CD4-positive, alpha-beta T cell (primary cell): ENCODE measurements around the gene HDAC10. TPM values are rescaled to one million over a fixed set of nuclear protein-coding genes. Genes with fewer than 3 reads are reported as not detected.

Experiments used
- ATAC-seq: fragments of 200-7000 bp; cut with Tn5 transposase; one replicate; pipeline ENCODE4 v1.10.0; 2022; ENCODE audit warnings: mild to moderate bottlenecking; ENCODE audit not compliant: poor library complexity
- CTCF ChIA-PET: fragments of 350-600 bp; sonication (Branson Sonifier 250); formaldehyde crosslinking; loops from one replicate; lab custom pipeline; 2021; ENCODE audit warnings: antibody characterized with exemption, inconsistent platforms; lab: Charles Lee
- POLR2A ChIA-PET: fragments of 350-600 bp; sonication (Branson Sonifier 250); formaldehyde crosslinking; loops from one replicate; lab custom pipeline; 2021; ENCODE audit warnings: antibody characterized with exemption, inconsistent platforms; lab: Charles Lee
- DNase-seq, 14 experiments: peaks; one replicate each; pipeline ENCODE4 v3.0.0-alpha.2; 2013 to 2020; ENCODE audit warnings: mixed read lengths in 2 of 14
- H3K27ac ChIP-seq, 2 donors: one replicate each; pipeline versions ENCODE4 v1.5.1 to v1.7.0; 2013; ENCODE audit warnings: low read length in 2 of 2, low read depth in 1 of 2, mild to moderate bottlenecking in 1 of 2
- H3K27me3 ChIP-seq, 2 experiments: 1 replicate in 1 of 2; 2 replicates in 1 of 2; pipeline versions ENCODE4 v1.6.1 to v1.7.0; 2013; ENCODE audit warnings: low read length in 2 of 2, control low read depth in 1 of 2, mild to moderate bottlenecking in 1 of 2, moderate library complexity in 1 of 2; ENCODE audit not compliant: insufficient read depth in 2 of 2, control insufficient read depth in 1 of 2
- H3K36me3 ChIP-seq: one replicate; pipeline ENCODE4 v1.6.1; 2013; ENCODE audit warnings: low read length, control low read depth; ENCODE audit not compliant: insufficient read depth
- H3K4me1 ChIP-seq: one replicate; pipeline ENCODE4 v1.6.1; 2013; ENCODE audit warnings: low read length, control low read depth; ENCODE audit not compliant: insufficient read depth
- H3K4me3 ChIP-seq: one replicate; pipeline ENCODE4 v1.5.1; 2013; ENCODE audit warnings: mild to moderate bottlenecking, low read length, moderate library complexity
- H3K9me3 ChIP-seq, 2 experiments: 1 replicate in 1 of 2; 2 replicates in 1 of 2; pipeline versions ENCODE4 v1.6.1 to v1.7.0; 2013; ENCODE audit warnings: low read length in 2 of 2, mild to moderate bottlenecking in 2 of 2, control low read depth in 1 of 2, moderate library complexity in 1 of 2; ENCODE audit not compliant: control insufficient read depth in 1 of 2, insufficient read depth in 1 of 2
- H3K27ac Mint-ChIP-seq: one replicate; pipeline ENCODE4 v1.8.0; 2020; ENCODE audit warnings: mixed read lengths
- H3K27me3 Mint-ChIP-seq: one replicate; pipeline ENCODE4 v1.8.0; 2021; ENCODE audit warnings: mixed read lengths
- H3K36me3 Mint-ChIP-seq: one replicate; pipeline ENCODE4 v1.8.0; 2021; ENCODE audit warnings: low read depth, mixed read lengths
- H3K4me1 Mint-ChIP-seq: one replicate; pipeline ENCODE4 v1.8.0; 2021; ENCODE audit warnings: low read depth, mixed read lengths
- H3K4me3 Mint-ChIP-seq: one replicate; pipeline ENCODE4 v1.8.0; 2020; ENCODE audit warnings: mild to moderate bottlenecking, mixed read lengths
- H3K9me3 Mint-ChIP-seq: one replicate; pipeline ENCODE4 v1.8.0; 2020; ENCODE audit warnings: mixed read lengths
- intact Hi-C, 2 experiments: fragments of 100-400 bp; cut with DNase I in 1 of 2; cut with micrococcal nuclease in 1 of 2; formaldehyde crosslinking; loops; one replicate each; pipeline versions ENCODE4 v1.15.1 to v1.9.0; 2023 to 2025; cut with DNase I, micrococcal nuclease
- total RNA-seq, 174 experiments: library from RNA in 2 of 174; stranded (reverse) in 2 of 174; gene quantifications; one replicate each; pipeline ENCODE4 v1.2.3 and lab custom pipeline; 2021 to 2026
- TF ChIP-seq, protein P1 (sequence below): fragments of 200-600 bp; IDR thresholded peaks from one replicate; pipeline ENCODE4 v1.8.0; 2022; ENCODE audit warnings: antibody characterized with exemption, mild to moderate bottlenecking

HDAC10 gene
- total RNA-seq, 2 experiments from 2014 or later = 87.3 to 88.7 TPM

GRCh38 chr22:50233223-50233622, 17.8 kb downstream of the HDAC10 start:
- Mint-ChIP-seq H3K27ac (no peak overlapping the region), H3K27me3 (no peaks in the 10 kb centered on the region), H3K4me1 (peaks cover 10% of the 10 kb centered on the region), H3K4me3 (no peak overlapping the region), H3K9me3 (no peaks in the 10 kb centered on the region), H3K36me3 (peaks cover 64% of the 10 kb centered on the region)
- CTCF ChIA-PET = no interaction called here
- intact Hi-C loops = no loop called here
- ATAC-seq (no peak), DNase-seq (no peak)
- H3K4me1 ChIP-seq = peaks cover 8% of the 10 kb centered on the region
- POLR2A ChIA-PET = no interaction called here
- H3K9me3 ChIP-seq = no peaks in the 10 kb centered on the region
- no peaks in the 10 kb centered on the region for H3K27me3 ChIP-seq
- TF ChIP-seq, protein P1, sequence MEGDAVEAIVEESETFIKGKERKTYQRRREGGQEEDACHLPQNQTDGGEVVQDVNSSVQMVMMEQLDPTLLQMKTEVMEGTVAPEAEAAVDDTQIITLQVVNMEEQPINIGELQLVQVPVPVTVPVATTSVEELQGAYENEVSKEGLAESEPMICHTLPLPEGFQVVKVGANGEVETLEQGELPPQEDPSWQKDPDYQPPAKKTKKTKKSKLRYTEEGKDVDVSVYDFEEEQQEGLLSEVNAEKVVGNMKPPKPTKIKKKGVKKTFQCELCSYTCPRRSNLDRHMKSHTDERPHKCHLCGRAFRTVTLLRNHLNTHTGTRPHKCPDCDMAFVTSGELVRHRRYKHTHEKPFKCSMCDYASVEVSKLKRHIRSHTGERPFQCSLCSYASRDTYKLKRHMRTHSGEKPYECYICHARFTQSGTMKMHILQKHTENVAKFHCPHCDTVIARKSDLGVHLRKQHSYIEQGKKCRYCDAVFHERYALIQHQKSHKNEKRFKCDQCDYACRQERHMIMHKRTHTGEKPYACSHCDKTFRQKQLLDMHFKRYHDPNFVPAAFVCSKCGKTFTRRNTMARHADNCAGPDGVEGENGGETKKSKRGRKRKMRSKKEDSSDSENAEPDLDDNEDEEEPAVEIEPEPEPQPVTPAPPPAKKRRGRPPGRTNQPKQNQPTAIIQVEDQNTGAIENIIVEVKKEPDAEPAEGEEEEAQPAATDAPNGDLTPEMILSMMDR = no peak
- H3K27ac ChIP-seq = no peak overlapping the region
- no peak overlapping the region for H3K4me3 ChIP-seq
- peaks cover 36% of the 10 kb centered on the region for H3K36me3 ChIP-seq

DNA sequence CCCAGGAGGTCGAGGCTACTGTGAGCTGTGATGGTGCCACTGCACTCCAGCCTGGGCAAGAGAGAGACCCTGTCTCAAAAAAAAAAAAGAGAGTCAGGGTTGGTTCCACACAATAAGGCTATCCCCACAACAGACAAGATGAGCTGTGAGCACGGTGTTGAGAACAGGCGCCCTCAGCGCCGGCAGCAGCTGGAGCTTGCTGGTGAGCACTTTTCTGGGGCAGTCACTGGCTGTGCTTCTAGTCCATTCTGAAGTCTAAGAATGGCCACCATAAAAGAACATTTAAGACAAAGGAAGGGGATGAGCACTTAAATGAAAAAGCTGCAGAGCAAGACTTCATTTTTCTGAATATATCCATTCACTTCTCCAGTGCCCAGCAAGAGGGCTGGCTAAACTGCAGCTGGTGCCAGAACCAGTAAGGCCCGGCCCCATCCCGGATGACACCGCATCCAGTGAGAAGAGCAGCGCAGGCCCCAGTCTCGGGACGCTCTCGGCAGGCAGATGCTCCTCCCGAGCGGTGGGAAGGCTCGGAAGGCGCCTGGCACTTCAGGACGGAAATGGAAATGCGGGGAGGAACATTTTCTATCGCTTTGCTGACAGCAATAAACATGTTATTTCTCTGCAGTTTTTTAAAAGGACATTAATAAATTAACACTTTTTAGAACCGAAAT, 18.4 kb downstream of the HDAC10 start:
- Histone ChIP-seq H3K36me3 (peaks cover 32% of the 10 kb centered on the region), H3K9me3 (no peaks in the 10 kb centered on the region), H3K27ac (no peak overlapping the region), H3K4me3 (no peak overlapping the region), H3K27me3 (no peaks in the 10 kb centered on the region), H3K4me1 (peaks cover 8% of the 10 kb centered on the region)
- Mint-ChIP-seq H3K9me3 (no peaks in the 10 kb centered on the region), H3K4me1 (peaks cover 10% of the 10 kb centered on the region), H3K27me3 (no peaks in the 10 kb centered on the region), H3K36me3 (peaks cover 58% of the 10 kb centered on the region), H3K4me3 (no peak overlapping the region), H3K27ac (no peak overlapping the region)
- POLR2A ChIA-PET = no interaction called here
- intact Hi-C loops = no loop called here
- ATAC-seq (no peak), DNase-seq (no peak)
- TF ChIP-seq, protein P1 = no peak
- CTCF ChIA-PET = no interaction called here

DNA sequence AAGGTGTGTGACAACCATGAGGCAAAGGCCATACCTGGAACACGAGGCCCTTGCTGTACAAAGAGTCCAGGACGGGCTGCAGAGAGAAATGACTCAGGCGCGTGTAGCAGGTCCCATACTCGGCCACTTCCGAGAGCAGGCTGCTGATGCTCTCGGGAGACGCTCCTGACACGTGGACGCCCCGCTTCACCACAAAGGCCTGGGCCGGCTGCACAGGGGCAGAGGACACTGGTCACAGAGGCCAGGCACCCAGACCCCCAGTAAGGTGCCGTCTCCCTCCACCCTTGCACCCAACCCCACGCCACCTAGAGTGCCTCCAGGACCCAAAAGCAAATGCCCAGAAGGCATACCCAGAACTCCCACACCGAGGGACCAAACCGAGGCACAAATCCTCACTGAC, 21.7 kb downstream of the HDAC10 start:
- Histone ChIP-seq H3K9me3 (no peaks in the 10 kb centered on the region), H3K27me3 (no peaks in the 10 kb centered on the region), H3K36me3 (peaks cover 43% of the 10 kb centered on the region), H3K4me3 (no peak overlapping the region), H3K4me1 (peaks cover 1% of the 10 kb centered on the region), H3K27ac (no peak overlapping the region)
- intact Hi-C loops = no loop called here
- Mint-ChIP-seq H3K27me3 (no peaks in the 10 kb centered on the region), H3K36me3 (peaks cover 55% of the 10 kb centered on the region), H3K27ac (no peak overlapping the region), H3K9me3 (no peaks in the 10 kb centered on the region), H3K4me1 (peaks cover 4% of the 10 kb centered on the region), H3K4me3 (no peak overlapping the region)
- ChIA-PET POLR2A (no interaction called here), CTCF (no interaction called here)
- TF ChIP-seq, protein P1 = no peak
- DNase-seq = no peak
- ATAC-seq = no peak
